Epithelial cell of prostate (primary cell): ENCODE measurements around the gene SLC30A3.
"Not testable (repeated sequence)": the region's sequence is repeated elsewhere in the genome, so short reads cannot be mapped to it uniquely, and the experiment has no call there.

Source experiments
- DNase-seq: peaks from one replicate; pipeline ENCODE4 v3.0.0-alpha.2; 2011; ENCODE audit warnings: low read depth, low spot score
- H3K27ac ChIP-seq: fragments of 450-650 bp; 2 replicates; pipeline ENCODE4 v1.5.1; 2017; ENCODE audit warnings: mild to moderate bottlenecking

The SLC30A3 gene

DNA sequence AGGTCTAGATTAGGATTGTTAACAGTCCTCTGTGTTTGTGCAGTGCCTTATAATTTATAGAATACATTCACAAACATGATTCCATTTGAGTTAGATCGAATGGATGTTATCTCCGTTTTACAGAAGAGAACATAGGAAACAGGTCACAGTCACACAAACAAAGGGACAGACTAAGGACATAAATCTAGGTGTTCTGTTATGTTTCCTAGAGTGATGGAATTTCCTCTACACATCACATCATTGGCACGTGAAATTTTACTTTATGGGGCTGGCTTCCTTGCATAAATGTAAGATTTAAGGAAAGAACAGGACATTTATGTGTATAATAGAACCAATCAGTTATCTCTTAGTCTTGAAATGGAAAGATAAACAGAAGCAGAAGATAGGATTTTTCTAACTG is 25.8 kb upstream of the SLC30A3 start:
- no peak overlapping the region for H3K27ac ChIP-seq

DNA sequence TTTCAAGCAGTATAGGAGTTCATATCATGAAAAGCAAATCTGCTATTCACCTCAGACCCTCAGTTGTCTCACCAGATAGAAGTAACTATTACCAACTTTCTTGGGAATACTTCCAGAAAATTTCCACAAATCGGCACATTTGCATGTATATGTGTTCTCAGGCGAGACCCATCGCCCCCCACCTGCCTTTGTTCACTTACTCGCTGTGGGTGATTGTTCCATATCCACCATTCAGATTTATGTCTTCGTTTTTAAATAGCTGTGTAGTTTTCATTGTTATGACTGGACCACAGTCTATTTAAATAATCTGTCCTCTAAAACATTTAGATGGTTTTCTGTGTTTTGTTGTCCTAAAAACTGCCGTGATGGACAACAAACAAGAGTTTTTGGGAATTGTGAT is 22.6 kb upstream of the SLC30A3 start:
- DNase-seq, result no peak
- no peak overlapping the region for H3K27ac ChIP-seq

More for the DNA sequence above, 25.8 kb upstream of the SLC30A3 start:
- no peak for DNase-seq

DNA sequence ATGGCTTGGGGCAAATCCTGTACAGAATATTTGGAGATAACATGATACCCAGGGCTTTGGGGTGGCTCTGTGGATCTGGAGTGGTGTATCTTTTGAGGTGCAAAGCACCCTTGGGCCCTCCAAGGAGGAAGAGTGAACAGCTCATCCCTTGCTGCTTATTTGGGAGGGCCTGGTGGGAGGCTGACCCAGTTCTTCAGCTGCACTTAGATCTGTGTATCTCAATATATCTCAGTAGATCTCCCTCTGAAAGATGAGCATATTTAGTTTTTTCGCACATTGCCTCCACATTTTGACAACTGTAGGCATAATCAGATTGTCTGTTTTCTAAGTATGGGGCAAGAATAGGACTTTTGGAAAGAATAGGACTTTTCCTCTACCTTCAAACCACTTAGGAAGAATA is 22.1 kb upstream of the SLC30A3 start:
- no peak overlapping the region for H3K27ac ChIP-seq
- no peak for DNase-seq

DNA sequence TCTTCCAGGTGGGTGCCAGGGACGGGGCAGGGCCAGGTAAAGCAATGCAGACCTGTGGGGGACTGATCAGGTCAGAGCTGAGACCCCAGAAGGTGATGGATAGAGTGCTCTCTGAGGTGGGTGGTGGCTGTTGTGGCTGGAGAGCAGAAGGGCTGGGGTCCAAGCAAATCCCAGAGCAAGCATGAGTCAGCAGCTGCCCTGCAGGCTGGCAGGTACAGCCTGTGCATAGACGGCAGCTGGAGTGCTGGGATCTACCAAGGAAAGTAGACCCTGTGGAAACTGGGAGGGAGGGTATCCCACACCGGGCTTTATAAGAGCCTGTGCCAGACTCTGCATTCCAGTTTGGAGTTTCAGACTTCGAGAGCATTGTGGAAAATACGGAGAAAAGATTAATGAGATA is 20.0 kb upstream of the SLC30A3 start:
- H3K27ac ChIP-seq, result no peak overlapping the region
- no peak for DNase-seq

DNA sequence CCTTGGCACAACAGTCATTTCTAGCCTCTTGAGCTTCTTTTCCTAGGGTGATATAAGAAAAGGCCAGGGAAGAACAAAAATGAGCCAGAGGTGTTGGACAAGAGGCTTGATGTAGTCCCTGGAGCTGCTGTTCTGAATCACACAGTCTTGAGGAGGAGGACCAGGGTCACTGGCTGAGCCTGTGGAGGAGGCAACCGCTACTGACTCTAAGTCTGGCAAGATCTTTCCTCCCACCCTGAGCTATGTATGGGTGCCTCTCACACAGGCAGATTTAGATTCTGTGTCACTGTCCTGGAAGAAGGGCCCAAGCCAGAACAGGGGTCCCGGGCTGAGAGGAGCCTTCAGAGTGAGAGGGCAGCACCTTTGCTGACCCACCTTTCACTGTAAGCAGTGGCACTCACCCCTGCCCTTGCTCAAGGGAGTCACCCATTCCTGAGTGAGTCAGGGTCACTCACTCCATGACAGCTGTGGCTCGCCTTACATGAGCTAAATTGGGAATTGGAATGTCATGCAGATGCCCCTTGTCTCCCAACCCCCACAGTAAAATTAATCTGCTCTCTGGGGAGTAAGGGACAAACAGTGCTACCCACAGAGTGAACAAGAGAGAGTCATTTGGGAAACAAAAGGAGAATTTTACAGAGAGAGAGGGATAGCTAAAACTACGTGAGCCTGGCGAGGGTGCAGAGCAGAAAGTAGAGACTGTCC is 19.2 kb upstream of the SLC30A3 start, which contains the start of gene TRIM54:
TRIM54 (plus strand) TSS at position 575 of the 705 bp plus-strand sequence. CDS start 303 bp downstream, outside the sequence.
- no peak for DNase-seq
- no peak within 1 kb of the TSS for H3K27ac ChIP-seq

DNA sequence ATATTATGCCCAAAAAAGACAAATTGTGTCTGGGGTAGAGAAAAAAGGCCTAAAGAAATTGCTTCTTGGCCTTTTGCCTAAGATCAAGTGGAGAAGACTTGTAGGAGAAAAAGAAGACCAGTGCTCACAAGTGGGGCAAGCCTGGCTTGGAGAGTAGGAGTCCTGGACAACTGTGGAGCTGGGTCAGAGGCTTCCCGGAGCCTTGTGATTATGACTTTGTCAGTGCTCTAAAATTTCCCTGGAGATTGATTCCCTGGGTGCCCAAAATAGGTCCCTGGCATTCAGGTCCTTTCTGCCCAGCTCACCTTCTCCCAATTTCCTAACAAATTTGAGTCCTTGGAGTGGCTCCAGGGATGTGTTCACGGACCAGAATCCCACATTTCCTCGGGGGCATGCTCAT is 18.6 kb upstream of the SLC30A3 start:
- no peak for DNase-seq
- no peak overlapping the region for H3K27ac ChIP-seq

DNA sequence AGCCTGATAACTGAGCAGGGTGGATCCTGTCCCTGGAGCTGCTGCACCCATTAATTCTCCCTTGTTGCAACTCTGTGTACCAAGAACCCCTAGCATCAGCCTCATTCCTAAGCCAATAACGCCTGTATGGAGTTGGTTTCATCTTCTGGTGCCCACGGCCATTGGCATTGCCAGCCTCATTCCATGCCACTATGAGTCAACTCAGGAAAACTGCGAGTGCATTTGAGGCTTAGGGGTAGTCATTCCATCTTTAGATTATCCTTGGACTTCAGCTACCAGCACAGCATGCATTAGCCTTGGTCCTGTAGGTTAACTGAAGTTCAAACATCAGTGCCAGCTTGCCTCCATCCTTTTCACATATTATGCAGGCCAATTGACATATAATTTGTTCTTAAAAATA is 18.0 kb upstream of the SLC30A3 start:
- no peak for DNase-seq
- no peak overlapping the region for H3K27ac ChIP-seq

DNA sequence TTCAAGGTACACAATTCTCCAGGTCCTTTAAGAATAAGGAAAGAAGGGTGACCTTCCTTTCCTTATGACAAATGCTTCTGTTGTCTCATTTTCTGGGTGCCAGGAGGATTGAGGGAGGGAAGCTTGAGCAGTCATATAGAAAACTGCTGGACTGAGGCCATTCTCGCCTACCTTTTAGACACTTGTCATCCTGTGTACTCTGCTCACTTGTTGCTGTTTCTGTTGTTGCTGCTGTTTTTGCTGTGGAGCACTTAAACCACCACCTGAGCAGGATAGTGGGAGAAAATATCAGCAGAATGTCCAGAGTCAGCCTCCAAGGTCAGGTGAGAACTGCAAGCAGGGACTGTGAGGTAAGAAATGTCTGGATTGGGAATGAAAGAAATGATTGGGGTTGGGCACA is 15.2 kb upstream of the SLC30A3 start:
- H3K27ac ChIP-seq, result no peak overlapping the region
- no peak for DNase-seq

DNA sequence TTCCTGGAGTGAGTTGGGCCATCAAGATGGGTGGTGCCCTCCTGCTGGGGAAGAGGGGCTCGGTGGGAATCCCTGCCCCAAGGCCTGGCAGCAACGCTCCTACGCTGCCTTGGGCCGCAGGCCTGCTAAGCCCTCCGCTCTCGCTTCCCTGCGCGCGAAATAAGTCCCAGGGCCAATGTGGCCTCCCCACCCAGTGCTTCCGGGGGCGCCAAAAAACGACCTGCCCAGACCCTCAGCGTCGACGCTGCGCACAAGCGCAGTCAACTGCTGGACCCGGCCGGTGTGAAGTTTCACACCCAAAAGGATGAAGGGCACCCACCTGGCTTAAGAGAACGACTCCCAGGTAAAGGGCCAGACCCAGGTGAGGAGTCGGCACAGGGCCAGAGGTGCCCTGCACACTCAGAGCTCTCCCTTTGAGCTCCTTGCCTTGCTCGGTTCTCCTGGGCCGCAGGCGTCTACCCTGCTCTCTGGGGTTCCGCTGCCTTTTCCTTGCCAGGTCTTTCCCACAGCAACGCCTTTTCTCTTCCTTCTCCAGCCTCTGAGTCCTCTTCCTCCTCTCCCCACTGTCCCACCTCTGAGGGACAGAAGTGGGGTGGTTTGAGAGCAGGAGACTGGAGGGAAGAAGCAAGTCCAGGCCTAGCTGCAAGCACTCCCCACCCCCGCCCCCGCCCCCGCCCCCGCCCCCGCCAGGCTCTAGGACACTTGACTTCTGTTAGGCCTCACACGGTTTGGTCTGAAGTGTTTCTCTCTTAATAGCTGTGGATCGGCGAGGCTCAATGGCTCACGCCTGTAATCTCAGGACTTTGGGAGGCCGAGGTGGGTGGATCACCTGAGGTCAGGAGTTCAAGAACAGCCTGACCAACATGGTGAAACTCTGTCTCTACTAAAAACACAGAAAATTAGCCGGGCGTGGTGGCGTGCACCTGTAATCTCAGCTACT is 12.6 kb upstream of the SLC30A3 start, which contains the start of gene DNAJC5G:
DNAJC5G (plus strand) TSS at position 223 of the 940 bp plus-strand sequence. CDS start 1,296 bp downstream, outside the sequence.
- H3K27ac ChIP-seq, result no peak within 1 kb of the TSS
- no peak for DNase-seq

DNA sequence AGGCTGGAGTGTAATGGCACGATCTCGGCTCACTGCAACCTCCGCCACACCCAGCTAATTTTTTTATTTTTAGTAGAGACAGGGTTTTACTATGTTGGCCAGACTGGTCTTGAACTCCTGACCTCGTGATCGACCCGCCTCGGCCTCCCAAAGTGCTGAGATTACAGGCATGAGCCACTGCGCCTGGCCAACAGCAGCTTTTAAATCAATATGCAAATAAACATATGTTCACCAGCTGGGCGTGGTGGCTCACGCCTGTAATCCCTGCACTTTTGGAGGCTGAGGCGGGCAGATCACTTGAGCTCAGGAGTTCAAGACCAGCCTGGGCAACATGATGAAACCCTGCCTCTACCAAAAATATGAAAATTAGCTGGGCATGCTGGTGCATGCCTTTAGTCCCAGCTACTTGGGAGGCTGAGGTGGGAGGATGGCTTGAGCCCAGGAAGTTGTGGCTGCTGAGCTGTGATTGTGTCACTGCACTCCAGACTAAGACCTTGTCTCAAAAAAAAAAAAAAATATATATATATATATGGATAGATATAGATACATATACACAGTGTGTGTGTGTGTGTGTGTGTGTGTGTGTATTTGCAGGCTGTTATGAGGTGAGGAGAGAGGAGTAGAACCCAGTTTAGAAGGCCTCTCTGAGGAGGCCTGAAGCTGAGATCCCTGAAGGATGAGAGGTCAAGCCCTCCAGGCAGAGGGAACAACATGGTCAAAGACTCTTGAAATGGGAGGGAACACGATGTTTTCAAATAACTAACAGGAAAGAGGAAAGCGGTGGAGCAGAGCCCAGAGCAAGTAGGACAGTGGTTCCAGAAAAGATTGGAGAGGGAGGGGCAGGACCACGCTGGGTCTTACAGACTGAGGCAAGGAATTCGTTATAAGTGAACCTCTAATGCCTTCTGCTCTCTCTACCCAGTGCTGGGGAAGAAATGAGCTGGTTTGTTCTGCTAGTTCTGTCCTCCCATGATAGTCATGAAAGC is 10.0 kb upstream of the SLC30A3 start:
- DNase-seq, H3K27ac ChIP-seq: not testable (repeated sequence)

DNA sequence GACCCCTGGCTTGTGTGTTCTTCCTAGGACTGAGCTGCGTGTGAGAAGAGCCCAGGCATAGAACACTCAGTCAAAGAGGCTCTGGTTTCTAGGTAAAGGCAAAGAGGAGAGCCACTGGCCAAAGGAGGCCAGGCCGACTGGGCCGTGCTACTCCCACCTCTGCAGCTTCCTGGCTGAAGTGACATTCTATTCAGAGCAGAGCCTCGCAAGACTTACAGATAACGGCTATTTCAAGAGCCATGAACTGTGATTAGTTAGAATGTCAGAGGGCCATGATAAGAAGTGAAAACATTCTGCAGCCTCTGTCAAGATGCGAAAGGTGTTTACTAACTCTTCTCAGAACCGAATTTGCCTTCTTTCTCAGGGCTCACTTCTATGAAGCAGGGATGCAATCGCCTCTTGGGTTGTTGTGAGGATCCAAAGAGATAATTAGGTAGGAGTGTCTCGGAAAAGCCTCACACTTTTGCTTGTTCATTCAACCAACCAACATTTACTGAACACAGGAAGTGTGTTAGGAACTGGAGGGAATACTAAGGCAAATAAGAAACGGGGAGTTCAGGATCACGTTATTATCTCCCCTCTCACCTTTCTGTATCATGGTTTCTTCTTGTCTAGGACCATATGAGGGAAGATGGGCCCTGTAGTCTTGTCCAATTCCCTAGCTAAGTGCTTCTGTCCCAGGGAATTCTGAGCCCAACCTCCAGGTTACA is 8.9 kb upstream of the SLC30A3 start:
- no peak overlapping the region for H3K27ac ChIP-seq
- DNase-seq, result no peak

DNA sequence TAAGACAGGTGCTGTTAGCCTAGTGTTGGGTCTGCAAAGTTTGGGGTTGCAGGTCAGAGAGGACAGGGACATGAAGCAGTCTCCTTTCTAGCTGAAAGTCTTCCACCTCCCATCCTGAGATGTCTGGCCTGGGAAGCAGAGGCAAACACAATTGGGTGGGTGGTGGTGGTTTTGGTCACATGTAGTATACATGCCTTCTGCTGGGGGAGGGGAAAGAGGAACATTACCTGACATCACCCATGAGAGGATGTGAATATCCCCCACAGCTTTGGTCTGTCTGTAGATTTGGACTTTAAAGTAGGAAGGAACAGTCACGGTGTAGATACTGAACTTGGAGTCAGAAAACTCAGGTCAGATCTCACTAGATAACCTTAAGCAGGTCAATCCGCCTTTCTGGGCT is 7.8 kb upstream of the SLC30A3 start:
- no peak overlapping the region for H3K27ac ChIP-seq
- no peak for DNase-seq

DNA sequence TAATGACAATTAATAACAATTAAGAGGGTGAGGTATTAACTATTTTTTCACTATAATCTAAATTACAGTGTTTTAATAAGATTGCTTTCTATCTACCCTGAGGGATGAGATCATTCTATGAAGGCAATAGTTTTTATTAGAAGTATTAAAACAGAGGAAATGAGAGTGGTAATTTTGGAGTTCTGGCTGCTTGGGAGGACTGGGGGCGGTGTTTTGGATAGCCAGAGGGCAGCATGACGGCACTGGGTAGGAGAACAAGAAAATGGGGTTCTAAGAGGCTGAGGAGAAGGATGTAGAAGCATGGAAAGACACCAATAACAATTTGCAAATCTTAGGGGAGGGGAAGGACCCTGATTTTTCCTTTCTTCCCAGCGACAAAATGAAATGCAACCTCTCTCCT is 7.3 kb upstream of the SLC30A3 start:
- H3K27ac ChIP-seq, result no peak overlapping the region
- no peak for DNase-seq

DNA sequence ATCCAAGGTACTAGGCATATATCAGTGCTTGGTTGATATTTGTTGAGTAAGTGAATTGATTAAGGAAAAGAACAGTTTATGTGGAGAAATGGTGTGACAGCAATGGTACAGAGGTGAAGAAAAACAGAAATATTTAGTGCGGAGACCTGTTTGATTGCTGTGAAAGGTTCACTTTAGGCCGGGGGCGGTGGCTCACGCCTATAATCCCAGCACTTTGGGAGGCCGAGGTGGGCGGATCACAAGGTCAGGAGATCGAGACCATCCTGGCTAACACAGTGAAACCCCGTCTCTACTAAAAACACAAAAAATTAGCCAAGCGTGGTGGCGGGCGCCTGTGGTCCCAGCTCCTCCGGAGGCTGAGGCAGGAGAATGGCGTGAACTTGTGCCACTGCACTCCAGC is 5.4 kb upstream of the SLC30A3 start:
- H3K27ac ChIP-seq, DNase-seq: not testable (repeated sequence)

DNA sequence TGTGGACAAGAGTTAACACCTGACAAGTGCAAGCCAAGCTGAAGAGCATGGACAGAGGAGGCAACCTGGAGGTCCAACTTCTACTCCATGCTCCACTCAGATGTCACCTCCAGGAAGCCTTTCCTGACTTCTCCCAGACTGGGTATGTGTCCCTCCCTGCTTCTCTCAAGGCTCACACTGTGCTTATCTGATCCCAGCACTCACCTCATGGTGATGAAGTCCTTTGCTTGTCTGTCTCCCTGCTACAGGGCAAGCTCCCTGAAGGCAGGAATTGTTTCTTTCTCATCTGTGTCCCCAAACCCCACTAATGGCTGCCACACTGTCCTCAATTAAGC is 2.7 kb upstream of the SLC30A3 start:
- DNase-seq, result no peak

DNA sequence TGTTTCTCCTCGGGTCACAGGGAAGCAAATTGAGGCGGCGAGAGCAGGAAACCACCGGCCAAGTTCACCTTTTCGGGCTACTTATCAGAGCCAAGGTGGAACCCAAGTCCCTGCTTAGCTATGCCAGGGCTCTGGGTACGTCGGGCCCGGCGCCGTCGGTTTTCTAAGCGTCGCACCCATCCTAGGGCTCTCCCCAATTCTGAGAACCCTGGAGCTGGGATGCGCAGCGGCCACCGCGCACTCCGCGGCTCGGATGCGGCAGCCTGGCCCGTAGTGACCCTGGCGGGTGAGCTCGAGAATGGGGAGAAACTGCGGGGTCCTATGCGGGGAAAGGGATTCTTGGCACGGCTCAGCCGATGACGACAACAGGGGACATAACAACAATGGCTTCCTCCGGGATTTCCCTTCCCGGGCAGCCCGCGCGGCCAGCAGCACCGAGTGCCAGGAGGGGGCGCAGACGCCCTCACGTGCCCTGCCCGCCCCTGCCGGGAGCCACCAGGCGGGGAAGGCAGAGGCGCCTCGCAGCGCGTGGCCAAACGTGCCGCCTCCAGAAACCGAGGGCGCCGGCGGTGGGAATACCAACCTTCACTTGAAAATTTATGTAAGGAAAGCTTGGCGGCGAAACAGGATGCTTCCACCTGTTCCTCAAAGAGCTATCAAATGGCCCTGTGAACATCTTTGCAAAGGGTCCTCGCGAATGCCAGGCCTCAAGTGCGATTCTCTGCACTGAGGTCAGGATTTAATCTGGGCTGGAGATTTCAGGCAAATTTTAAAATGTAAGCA is 2.1 kb upstream of the SLC30A3 start:
- DNase-seq, result no peak
- no peak overlapping the region for H3K27ac ChIP-seq

More for the DNA sequence above, 2.7 kb upstream of the SLC30A3 start:
- H3K27ac ChIP-seq, result no peak overlapping the region

DNA sequence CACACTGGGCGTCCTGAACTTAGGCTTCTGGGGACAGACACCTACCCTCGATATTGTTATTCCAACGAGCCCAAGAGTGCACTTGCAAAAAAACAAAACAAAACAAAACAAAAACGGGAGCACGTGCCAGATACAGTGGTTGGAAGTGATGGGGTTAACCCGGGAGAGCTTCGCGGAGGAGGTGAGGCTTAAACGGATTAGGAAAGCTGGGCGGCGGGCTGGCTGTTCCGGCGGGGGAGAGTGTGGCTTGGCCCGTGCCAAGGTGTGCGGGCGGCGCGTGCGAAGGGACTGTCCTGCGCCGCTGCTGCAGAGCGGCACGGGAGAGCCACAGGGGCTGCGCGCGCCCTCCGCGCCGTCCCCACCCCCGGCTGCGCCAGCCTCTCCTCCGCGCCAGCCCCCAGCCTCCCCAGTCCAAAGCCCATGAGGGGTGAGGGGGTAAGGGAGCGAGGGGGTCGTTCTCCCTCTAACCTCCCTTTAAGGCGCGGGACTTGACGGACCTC is 1.5 kb upstream of the SLC30A3 start:
- DNase-seq, result no peak
- no peak overlapping the region for H3K27ac ChIP-seq
